ENCODE data around the gene TSKS. TPM values are rescaled to one million over a fixed set of nuclear protein-coding genes. Genes with fewer than 3 reads are reported as not detected.

Gene TSKS
- total and polyA plus RNA-seq, 4 donors, result 0.23 to 0.83 (median 0.61) TPM

DNA sequence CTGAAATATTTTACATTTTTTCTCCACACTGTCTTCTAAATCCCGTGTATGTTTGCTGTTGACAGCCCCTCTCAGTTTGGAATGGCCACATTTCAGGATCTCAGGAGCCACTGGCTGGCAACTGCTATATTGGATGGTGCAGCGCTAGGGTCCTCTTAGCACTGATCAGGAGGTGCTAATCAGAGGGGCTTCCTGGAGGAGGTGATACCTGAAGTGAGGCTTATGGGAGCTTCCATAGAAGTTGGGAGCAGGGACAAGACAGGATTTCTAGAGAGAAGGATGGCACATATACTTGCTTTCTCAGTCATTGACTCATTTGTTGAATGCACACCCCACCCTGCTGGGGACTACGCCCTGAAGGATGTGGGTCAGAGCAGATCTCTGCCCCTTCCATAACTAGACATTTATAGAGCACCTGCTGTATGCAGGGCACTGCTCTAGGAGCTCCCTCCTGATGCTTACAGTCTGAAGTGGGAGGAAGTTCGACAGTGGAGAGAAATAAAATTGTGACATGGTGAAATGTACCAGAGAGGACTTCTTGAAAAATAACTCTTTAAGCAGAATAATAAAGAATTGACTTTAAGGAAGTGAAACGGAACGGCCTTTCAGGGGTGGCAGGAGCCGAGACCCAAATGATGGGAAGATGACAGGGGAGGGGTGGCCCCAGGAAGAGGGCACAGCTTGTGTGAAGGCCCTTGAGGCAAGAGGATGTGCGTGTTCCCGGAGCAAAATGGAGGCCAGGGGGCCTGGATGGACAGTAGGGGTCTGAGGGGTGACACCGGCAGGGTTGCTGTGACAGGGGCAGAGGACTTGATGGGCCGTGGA is 16.8 kb upstream of the TSKS start:
- no peak for DNase-seq
- Histone ChIP-seq H3K4me3 (no peak overlapping the region), H3K9me3 (ENCODE audit: control insufficient read depth in 4 of 4, insufficient read depth in 3 of 4, low read length in 3 of 4) (no peaks in the 10 kb centered on the region), H3K36me3 (ENCODE audit: control insufficient read depth in 4 of 4, insufficient read depth in 4 of 4, low read length in 4 of 4) (peaks cover 15 to 22% (median 20%) of the 10 kb centered on the region in 4 donors), H3K9ac (ENCODE audit: insufficient read depth in 1 of 2, low read length in 2 of 2) (no peak overlapping the region), H3K27me3 (ENCODE audit: control insufficient read depth in 3 of 3, insufficient read depth in 3 of 3, low read length in 2 of 3) (no peaks in the 10 kb centered on the region), H3K4me1 (ENCODE audit: control insufficient read depth in 5 of 5, insufficient read depth in 5 of 5, low read length in 5 of 5) (no peaks in the 10 kb centered on the region), H3K27ac (ENCODE audit: low read depth in 1 of 2, low read length in 1 of 2) (no peak overlapping the region)
- TF ChIP-seq, protein P1, sequence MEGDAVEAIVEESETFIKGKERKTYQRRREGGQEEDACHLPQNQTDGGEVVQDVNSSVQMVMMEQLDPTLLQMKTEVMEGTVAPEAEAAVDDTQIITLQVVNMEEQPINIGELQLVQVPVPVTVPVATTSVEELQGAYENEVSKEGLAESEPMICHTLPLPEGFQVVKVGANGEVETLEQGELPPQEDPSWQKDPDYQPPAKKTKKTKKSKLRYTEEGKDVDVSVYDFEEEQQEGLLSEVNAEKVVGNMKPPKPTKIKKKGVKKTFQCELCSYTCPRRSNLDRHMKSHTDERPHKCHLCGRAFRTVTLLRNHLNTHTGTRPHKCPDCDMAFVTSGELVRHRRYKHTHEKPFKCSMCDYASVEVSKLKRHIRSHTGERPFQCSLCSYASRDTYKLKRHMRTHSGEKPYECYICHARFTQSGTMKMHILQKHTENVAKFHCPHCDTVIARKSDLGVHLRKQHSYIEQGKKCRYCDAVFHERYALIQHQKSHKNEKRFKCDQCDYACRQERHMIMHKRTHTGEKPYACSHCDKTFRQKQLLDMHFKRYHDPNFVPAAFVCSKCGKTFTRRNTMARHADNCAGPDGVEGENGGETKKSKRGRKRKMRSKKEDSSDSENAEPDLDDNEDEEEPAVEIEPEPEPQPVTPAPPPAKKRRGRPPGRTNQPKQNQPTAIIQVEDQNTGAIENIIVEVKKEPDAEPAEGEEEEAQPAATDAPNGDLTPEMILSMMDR (IDR thresholded peaks at IDR 0.05; ENCODE audit: control extremely low read depth, extremely low read depth), result no peak
- WGBS, 2 donors, result 70 to 74% methylated on average over 11 of the region's 11 CpGs
- no peak for ATAC-seq (ENCODE audit: insufficient read depth, low FRiP score)

DNA sequence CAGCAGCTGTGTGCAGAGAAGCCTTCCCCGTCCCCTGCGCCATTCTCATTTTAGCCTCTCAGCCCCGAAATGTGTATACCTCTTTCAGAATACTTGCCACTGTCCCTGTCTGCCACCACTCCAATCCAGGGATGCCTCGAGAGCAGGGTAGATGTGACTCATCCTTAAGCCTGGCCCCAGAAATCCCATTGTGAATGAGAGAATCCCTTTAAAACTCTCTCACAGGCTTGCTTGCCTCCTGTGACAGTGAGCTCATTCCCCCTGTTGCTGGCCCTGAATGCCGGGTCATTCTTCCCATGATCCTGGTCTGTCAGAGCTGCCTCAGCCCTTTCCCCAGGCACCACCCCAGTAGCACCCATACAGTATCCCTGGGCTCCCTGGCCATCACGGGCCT is 13.3 kb upstream of the TSKS start:
- no peak overlapping the region for H3K27ac ChIP-seq (ENCODE audit: low read depth in 1 of 2, low read length in 1 of 2)
- no peaks in the 10 kb centered on the region for H3K27me3 ChIP-seq (ENCODE audit: control insufficient read depth in 3 of 3, insufficient read depth in 3 of 3, low read length in 2 of 3)
- no peak overlapping the region for H3K4me3 ChIP-seq
- H3K9me3 ChIP-seq (ENCODE audit: control insufficient read depth in 4 of 4, insufficient read depth in 3 of 4, low read length in 3 of 4), result no peaks in the 10 kb centered on the region
- TF ChIP-seq, protein P1 (IDR thresholded peaks at IDR 0.05; ENCODE audit: control extremely low read depth, extremely low read depth), result no peak
- 96 to 99% methylated on average over 6 of the region's 6 CpGs for WGBS, 2 donors
- H3K4me1 ChIP-seq (ENCODE audit: control insufficient read depth in 5 of 5, insufficient read depth in 5 of 5, low read length in 5 of 5), result peaks cover 0 to 3% (median 0%) of the 10 kb centered on the region in 5 donors
- peaks cover 0 to 7% (median 6%) of the 10 kb centered on the region in 4 donors for H3K36me3 ChIP-seq (ENCODE audit: control insufficient read depth in 4 of 4, insufficient read depth in 4 of 4, low read length in 4 of 4)
- DNase-seq (no peak), ATAC-seq (ENCODE audit: insufficient read depth, low FRiP score) (no peak)
- H3K9ac ChIP-seq (ENCODE audit: insufficient read depth in 1 of 2, low read length in 2 of 2), result no peak overlapping the region

DNA sequence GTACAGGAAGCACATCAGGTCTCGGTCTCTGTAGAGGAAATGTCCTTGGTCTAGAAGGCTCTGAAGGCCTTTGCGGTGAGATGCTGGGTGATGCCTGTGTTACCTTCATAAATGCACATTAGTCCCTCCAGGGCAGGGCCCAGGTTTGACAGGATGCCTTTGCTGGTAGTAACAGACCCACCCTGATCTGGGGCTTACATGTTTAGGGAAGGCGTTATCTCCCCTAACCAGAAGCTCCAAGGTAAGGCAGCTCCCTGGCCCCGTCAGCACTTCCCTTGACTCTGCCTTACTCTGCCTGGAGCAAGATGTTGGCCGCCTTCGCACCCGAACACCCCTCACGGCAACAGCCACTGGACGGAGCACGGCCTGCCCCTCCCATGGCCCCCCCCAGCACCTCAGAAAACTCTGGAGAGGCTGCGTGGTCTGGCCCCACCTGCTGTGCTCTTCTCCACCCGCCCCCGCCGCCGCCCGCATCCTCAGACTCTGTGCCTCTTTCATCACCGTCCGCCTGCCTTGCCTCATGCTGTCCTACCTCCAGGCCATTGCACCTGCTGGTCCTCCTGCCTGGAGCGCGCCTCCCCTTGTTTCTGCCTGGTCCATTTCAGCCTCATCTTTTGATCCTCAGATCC is 12.8 kb upstream of the TSKS start:
- ATAC-seq (ENCODE audit: insufficient read depth, low FRiP score), result no peak
- Histone ChIP-seq H3K9me3 (ENCODE audit: control insufficient read depth in 4 of 4, insufficient read depth in 3 of 4, low read length in 3 of 4) (no peaks in the 10 kb centered on the region), H3K9ac (ENCODE audit: insufficient read depth in 1 of 2, low read length in 2 of 2) (no peak overlapping the region), H3K4me1 (ENCODE audit: control insufficient read depth in 5 of 5, insufficient read depth in 5 of 5, low read length in 5 of 5) (peaks cover 0 to 3% (median 0%) of the 10 kb centered on the region in 5 donors), H3K36me3 (ENCODE audit: control insufficient read depth in 4 of 4, insufficient read depth in 4 of 4, low read length in 4 of 4) (peaks cover 0 to 7% (median 6%) of the 10 kb centered on the region in 4 donors), H3K4me3 (no peak overlapping the region), H3K27me3 (ENCODE audit: control insufficient read depth in 3 of 3, insufficient read depth in 3 of 3, low read length in 2 of 3) (no peaks in the 10 kb centered on the region), H3K27ac (ENCODE audit: low read depth in 1 of 2, low read length in 1 of 2) (no peak overlapping the region)
- DNase-seq, result no peak
- 85 to 91% methylated on average over 20 of the region's 20 CpGs for WGBS, 2 donors
- TF ChIP-seq, protein P1 (IDR thresholded peaks at IDR 0.05; ENCODE audit: control extremely low read depth, extremely low read depth), result no peak

Measured in lung (tissue), 12 donors.